GM19395 (cell line): Measurements from ENCODE around the gene ABLIM2.

Experiments used
- ATAC-seq: cut with Tn5 transposase; IDR thresholded peaks from one replicate; pipeline ENCODE4 v1.9.1; 2021; ENCODE audit warnings: mild to moderate bottlenecking, moderate library complexity; ENCODE audit not compliant: unreplicated experiment

The ABLIM2 gene

GRCh38 chr4:8009710-8010511, 148.7 kb downstream of the ABLIM2 start:
- no peak for ATAC-seq

GRCh38 chr4:8009097-8009496, 149.5 kb downstream of the ABLIM2 start:
- ATAC-seq, result no peak

GRCh38 chr4:8008391-8008790, 150.2 kb downstream of the ABLIM2 start:
- no peak for ATAC-seq

DNA sequence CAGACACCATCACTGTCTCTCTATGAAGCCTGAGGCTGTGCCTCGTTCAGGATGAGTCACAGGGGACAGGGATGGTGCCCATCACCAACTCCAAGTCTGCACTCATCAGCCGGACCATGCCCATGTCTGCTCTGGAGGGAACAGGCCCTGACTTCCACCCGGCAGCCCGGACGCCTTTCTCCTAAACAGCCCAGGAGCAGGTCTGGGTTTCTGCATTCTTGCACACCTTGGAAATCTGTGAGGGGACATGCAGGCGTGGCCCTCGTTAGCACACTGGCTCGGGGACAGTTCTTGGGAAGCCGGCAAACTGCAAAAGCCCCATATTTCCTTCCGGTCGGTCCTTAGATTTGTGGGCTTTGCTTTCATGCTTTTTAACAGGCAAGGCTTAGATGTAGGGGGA, 151.0 kb downstream of the ABLIM2 start:
- ATAC-seq, result no peak

DNA sequence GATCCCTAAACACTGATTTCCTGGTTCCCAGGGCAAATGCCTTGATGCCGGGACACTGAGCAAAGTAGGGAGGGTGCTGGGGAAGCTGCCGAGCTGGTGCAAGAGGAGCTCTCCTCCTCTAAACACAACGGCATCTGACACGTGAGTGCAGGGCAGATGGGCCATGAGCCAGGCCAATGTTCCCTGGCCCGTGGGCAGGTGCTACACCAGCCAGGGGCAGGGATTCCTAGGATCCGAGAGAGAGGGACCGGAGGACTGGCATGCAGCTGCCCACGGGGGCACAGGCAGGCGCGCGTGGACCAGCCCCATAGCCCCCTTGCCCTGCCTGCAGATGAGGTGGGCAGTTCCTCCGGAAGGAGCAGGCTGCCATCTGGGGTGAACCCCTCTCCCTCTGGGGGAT, 152.1 kb downstream of the ABLIM2 start:
- no peak for ATAC-seq

DNA sequence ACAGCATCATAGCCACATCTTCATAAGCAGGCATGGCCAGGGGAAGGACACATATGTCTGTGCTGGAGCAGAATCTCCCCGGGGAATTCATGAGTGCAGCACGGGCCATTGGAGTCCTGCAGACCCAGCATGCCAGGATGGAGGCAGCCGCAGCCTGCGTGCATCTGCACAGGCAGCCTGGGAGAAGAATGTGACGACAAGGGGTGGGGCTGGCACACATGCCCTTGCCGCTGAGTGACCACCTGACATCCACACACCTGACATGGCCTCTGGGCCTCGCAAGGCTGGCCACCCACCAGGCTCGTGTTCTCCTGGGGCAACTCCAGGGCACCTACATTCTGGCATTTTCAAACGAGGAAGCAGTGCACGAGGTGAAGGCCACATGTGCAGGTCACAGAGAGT, 152.8 kb downstream of the ABLIM2 start:
- no peak for ATAC-seq

DNA sequence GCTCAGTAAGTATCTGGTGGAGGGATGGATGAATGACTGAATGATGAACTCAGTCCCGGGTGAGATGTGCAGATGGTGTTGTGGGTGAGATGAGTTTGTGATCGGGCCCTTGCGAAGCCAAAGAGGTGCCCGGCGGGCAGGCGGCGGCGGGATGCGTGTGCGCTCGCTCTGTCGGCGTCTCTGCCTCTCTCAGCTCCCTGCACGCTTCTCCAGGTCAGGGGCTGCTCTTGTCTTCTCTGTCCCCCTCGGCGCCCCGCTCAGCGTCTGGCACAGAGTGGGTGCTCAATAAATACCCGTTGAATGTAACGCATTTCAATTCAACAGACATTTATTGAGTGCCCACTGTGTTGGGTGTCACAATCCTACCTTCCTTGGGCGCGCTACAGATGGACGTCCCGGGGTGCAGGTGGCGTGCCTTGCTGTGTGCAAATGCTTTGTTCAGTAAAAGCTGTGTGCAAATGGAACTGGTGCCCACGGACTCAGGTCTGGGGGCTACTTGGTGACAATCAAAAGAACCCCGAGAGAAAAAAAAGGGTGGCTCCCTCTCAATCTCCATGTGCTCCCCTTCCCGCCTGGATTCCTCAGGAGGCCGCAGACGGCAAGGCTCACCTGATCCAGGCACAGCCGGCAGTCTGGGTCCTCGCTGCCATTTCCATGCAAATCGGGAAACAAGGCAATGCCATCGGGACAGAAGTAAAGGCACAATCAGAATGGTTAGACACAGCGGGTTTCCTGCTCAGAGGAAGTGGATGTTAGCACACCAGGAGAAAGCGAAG, 153.4 kb downstream of the ABLIM2 start:
- no peak for ATAC-seq

DNA sequence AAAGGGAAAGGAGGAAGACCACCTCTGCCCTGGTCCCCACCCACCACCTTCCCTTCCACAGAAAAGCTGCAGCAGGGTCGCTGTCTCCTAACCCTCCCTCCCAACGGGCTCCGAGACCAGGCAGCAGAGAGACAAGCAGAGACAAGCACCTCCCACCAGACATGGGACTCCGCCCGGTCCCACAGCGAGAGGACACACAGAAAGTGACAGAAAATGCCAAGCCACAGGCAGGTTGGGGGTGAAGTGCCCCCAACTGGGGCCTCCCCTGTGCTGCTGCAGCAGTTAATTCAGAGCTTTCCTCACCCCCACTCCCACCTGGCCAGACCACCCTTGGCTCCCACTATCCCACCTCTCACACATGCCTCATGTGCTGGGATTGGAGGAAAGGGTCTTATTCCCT, 154.5 kb downstream of the ABLIM2 start:
- ATAC-seq, result no peak

- no peak for ATAC-seq
Observed at GRCh38 chr4:8002525-8003309, 155.9 kb downstream of the ABLIM2 start.

- no peak for ATAC-seq
Observed at GRCh38 chr4:8001564-8002355, 156.9 kb downstream of the ABLIM2 start.

DNA sequence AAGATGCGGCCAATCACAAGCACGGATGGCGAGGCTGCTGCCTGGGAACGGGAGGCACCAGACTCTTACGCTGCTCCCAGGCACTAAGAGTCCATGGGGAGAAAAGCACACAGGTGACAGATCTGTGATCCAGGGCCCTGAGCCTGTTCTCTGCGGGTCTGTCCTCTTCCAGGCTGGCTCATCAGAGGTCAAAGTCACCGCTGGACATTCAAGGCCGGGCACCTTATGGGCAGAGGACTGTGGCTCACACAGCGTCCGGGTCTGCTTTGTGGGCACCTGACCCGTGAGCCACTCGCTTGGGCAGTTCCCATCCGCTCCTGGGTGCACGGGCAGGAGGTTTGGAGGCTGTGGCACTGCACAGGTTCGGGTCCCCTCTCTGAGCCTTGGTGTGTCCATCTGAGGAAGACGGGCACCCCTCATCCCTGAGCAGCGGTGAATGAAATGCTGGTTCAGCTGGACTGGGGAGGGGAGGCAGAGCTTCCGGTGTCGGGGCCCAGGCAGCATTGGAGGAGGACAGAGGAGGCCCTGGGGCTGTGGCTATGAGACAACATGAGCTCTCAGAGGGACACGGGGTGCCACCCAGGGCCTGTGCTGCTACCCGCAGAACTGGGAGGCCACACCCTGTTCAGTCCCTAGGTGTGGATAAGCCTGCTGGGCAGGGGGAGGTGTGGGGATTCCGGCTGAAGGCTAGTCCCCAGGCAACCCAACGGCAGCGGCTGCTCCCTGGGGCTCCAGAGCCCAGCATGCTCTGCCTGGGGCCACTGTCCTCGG, 157.7 kb downstream of the ABLIM2 start:
- ATAC-seq, result no peak

DNA sequence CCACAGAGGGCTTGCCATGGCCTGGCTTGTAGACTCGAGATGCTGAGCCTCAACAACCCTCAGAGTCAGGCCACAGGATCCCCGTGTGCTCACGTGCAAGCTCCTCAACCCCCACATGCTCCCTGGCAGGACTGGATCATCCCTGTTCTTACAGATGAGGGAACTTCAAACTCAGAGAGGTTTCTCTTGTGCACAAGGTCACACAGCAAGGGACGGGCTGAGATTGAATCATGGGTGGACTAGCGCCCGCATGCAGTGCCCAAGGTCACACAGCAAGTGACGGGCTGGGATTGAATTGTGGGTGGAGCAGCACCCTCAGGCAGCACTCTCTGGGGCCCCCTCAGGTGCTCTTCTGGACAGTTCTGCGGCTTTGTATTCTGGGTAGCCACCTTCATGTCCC, 158.4 kb downstream of the ABLIM2 start:
- no peak for ATAC-seq

- ATAC-seq, result no peak
Observed at GRCh38 chr4:7999695-8000094, 158.9 kb downstream of the ABLIM2 start.

GRCh38 chr4:7999279-7999678, 159.3 kb downstream of the ABLIM2 start:
- ATAC-seq, result no peak

GRCh38 chr4:7998447-7998846, 160.2 kb downstream of the ABLIM2 start:
- no peak for ATAC-seq

DNA sequence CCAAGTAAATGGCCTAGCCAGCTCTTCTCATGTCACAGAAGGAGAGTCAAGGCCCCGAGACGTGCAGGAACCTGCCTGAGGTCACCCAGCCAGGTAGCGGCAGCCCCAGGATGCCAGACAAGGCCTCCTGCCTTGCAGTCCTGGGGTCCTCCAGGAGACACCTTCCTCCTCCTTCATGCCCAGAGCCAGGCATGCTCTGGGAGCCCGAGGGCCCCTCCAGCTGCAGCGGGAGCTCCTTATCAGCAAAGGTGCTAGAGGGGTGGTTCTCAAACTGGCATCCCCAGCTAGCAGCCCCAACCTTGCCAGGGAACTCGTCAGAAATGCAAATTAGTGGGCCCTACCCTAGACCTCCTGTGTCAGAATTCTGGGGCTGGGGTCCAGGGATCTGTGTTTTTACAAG, 162.7 kb downstream of the ABLIM2 start:
- ATAC-seq, result no peak

- ATAC-seq, result no peak
Observed at GRCh38 chr4:7995135-7995534, 163.5 kb downstream of the ABLIM2 start.

DNA sequence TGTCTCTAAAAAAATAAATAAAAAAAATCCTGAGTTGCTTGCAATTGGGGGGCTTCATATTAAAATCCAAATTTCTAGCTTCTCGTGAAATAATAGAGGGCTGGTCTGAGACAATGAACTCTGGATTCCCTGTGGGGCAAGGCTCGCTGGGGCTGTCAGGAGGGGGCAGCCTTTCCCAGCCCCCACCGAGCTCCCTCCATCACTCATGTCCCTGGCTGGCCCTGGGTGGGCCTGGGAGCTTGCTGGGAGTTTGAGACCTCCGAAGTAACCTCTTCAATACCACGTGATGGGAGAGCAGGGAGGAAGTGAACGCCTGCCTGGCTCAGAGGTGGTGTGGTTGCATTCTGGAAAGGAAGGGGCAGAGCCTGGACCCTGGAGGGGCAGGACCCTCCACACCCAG, 164.9 kb downstream of the ABLIM2 start:
- ATAC-seq, result no peak

DNA sequence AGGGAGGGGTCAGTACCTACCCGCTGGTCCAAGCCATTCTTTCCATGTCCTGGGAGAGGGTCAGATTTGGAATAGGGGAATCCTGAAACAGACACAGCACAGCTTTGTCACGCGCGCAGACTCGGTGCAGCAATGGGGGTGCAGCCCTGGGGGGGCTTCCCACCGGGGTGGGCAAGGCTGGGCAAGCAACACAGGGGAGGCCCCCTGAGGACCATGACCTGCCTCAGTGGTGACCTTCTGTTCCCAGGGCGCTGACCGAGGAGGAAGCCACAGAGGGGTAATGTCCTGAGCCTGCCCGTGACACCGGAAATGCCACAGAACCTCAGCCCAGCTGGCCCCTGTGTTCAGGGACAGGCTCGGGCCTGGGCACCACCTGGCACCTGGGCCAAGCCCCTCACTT, 165.8 kb downstream of the ABLIM2 start:
- ATAC-seq, result no peak
